ENCODE results near the gene PCDHB14.
A peak's percentile ranks its signal among the peaks of the same experiment; 100 is the strongest.
"Not testable (repeated sequence)": the region's sequence is repeated elsewhere in the genome, so short reads cannot be mapped to it uniquely, and the experiment has no call there.

The PCDHB14 gene

DNA sequence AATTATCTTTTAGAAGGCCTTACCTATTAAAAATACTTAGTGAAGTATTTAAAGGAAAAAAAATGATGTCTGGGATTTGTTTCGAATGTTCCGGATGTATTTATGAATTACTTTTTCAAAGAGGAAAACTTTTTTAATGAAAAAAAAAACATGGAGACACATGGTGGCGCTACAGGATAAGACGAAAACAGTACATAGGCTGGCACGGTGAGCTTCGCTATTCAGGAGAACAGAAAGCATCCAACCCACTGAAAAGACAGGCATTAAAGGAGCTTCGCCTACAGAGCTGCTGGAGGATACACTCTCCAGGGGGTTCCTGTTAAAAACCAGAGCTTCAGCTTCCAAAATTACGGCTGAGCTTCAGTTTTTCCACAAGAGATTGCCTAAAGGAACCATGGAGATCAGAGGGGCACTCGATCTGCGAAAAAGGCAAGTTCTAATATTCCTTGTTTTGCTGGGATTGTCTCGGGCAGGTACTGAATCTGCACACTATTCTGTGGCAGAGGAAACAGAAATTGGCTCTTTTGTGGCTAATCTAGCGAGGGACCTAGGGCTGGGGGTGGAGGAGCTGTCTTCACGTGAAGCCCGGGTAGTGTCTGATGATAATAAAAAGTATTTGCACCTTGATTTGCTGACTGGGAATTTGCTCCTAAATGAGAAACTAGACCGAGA is at the start of gene PCDHB14:
Gene PCDHB14 (plus strand): TSS at position 232 of the 672 bp plus-strand sequence. CDS start 163 bp downstream, at position 395.
- no peak for DNase-seq

DNA sequence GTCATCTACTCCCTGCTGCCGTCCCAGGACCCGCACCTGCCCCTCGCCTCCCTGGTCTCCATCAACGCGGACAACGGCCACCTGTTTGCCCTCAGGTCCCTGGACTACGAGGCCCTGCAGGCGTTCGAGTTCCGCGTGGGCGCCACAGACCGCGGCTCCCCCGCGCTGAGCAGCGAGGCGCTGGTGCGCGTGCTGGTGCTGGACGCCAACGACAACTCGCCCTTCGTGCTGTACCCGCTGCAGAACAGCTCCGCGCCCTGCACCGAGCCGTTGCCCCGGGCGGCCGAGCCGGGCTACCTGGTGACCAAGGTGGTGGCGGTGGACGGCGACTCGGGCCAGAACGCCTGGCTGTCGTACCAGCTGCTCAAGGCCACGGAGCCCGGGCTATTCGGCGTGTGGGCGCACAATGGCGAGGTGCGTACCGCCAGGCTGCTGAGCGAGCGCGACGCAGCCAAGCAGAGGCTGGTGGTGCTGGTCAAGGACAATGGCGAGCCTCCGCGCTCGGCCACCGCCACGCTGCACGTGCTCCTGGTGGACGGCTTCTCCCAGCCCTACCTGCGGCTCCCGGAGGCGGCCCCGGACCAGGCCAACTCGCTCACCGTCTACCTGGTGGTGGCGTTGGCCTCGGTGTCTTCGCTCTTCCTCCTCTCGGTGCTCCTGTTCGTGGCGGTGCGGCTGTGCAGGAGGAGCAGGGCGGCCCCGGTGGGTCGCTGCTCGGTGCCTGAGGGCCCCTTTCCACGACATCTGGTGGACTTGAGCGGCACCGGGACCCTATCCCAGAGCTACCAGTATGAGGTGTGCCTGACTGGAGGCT is 48.6 kb upstream of the PCDHB14 start:
- DNase-seq: not testable (repeated sequence)

DNA sequence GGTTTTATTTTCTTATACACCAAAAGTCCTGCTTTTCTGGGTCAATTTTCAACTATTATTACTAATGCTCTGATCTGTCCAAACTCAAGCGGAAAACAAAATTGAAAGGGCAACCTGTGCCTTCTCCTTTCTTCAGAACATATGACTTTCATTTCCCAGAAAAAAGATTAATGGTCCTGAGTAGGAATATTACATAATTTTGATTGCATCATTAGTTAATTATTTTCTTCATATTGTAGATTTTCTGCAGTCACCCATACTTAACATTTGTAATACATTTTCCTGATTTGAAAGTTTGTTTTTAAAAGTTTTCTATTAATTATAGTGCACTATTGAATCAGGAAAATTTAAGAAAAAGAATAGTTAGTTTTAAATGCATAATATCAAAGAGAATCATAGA is 47.2 kb upstream of the PCDHB14 start:
- no peak for DNase-seq

DNA sequence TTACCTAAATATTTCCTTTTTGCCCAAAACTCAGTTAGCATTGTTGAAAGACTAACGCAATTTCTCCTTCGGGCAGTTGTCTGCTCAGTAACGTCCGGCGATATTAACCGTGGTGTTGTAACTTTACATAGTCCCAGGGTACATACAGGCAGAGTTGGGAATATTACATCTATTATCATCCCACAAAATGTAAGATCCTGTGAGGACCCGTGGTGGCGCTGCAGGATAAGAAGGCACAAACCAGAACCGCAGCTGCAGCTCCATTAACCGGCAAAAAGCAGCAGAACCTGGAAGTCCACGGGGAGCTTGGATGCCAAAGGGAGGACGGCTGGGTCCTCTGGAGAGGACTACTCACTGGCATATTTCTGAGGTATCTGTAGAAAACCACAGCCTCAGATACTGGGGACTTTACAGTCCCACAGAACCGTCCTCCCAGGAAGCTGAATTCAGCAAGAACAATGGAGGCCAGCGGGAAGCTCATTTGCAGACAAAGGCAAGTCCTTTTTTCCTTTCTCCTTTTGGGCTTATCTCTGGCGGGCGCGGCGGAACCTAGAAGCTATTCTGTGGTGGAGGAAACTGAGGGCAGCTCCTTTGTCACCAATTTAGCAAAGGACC is 45.5 kb upstream of the PCDHB14 start, which contains the start of gene PCDHB8:
Gene PCDHB8 (plus strand): TSS at position 214 of the 615 bp plus-strand sequence. CDS start 245 bp downstream, at position 459.
- not testable (repeated sequence) for DNase-seq

DNA sequence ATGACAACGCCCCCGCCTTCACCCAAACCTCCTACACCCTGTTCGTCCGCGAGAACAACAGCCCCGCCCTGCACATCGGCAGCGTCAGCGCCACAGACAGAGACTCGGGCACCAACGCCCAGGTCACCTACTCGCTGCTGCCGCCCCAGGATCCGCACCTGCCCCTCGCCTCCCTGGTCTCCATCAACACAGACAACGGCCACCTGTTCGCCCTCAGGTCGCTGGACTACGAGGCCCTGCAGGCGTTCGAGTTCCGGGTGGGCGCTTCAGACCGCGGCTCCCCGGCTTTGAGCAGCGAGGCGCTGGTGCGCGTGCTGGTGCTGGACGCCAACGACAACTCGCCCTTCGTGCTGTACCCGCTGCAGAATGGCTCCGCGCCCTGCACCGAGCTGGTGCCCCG is 43.8 kb upstream of the PCDHB14 start:
- not testable (repeated sequence) for DNase-seq

DNA sequence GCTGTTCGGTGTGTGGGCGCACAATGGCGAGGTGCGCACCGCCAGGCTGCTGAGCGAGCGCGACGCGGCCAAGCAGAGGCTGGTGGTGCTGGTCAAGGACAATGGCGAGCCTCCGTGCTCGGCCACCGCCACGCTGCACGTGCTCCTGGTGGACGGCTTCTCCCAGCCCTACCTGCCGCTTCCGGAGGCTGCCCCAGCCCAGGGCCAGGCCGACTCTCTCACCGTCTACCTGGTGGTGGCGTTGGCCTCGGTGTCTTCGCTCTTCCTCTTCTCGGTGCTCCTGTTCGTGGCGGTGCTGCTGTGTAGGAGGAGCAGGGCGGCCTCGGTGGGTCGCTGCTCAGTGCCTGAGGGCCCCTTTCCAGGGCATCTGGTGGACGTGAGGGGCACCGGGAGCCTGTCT is 43.3 kb upstream of the PCDHB14 start:
- not testable (repeated sequence) for DNase-seq

DNA sequence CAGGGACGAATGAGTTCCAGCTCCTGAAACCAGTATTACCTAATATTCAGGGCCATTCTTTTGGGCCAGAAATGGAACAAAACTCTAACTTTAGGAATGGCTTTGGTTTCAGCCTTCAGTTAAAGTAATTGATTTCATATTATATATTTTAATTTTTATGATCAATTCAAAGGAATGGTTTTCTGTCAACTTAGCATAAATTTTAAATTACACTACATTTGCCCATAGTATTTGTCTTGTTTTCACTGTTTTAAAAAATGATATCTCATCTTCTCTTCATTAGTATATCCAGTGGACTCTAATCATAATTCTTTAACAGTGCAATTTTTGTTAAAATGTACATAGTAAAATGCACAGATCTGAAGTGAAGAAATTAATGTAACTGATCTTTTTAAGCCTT is 42.8 kb upstream of the PCDHB14 start:
- DNase-seq: no peak

DNA sequence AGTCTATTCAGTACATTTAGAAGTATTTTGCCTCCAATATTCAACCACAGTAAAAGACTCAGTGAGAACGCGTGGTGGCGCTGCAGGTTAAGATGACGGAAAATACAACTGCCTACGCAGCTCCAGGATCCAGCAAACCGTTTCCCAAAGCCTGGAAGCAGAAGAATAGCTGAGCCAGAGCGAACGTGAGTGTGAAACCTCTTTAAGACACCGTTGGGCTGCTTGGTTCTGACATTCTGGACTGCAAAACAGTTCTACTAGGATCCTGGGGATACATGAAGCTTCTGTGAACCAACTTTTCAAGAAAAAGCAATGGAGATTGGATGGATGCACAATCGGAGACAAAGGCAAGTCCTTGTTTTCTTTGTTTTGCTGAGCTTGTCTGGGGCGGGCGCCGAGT is 40.9 kb upstream of the PCDHB14 start, which contains the start of gene PCDHB16:
Gene PCDHB16 (plus strand): TSS at position 140 of the 400 bp plus-strand sequence. CDS start 173 bp downstream, at position 313.
- no peak for DNase-seq

DNA sequence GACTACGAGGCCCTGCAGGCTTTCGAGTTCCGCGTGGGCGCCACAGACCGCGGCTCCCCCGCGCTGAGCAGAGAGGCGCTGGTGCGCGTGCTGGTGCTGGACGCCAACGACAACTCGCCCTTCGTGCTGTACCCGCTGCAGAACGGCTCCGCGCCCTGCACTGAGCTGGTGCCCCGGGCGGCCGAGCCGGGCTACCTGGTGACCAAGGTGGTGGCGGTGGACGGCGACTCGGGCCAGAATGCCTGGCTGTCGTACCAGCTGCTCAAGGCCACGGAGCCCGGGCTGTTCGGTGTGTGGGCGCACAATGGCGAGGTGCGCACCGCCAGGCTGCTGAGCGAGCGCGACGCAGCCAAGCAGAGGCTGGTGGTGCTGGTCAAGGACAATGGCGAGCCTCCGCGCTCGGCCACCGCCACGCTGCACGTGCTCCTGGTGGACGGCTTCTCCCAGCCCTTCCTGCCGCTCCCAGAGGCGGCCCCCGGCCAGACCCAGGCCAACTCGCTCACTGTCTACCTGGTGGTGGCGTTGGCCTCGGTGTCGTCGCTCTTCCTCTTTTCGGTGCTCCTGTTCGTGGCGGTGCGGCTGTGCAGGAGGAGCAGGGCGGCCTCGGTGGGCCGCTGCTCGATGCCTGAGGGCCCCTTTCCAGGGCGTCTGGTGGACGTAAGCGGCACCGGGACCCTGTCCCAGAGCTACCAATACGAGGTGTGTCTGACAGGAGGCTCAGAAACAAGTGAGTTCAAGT is 38.9 kb upstream of the PCDHB14 start:
- DNase-seq: not testable (repeated sequence)

DNA sequence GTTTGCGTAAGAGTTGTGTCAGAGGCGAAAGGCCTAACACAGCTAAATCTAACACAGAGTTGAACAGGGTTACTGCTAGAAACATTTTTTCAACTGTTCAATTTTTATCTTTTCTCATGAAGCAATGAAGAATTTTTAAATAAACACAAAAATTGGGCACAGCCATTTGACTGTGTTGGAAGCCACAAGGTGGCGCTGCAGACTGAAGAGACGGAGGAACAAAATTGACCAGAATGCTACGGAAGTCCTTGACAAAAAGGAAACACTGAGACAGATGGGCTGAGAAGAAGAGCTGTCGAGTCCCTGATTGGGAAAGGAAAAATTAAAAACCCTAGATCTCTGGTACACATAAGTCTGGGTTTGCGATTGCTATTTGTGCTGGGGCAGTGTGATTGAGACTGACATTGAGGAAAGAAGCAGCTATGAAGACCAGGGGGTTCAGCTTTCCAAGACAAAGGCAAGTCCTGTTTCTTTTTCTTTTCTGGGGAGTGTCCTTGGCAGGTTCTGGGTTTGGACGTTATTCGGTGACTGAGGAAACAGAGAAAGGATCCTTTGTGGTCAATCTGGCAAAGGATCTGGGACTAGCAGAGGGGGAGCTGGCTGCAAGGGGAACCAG is 36.1 kb upstream of the PCDHB14 start, which contains the start of gene PCDHB9:
Gene PCDHB9 (plus strand): TSS at position 265 of the 616 bp plus-strand sequence. CDS start 158 bp downstream, at position 423.
- peak; percentile 37 for DNase-seq

DNA sequence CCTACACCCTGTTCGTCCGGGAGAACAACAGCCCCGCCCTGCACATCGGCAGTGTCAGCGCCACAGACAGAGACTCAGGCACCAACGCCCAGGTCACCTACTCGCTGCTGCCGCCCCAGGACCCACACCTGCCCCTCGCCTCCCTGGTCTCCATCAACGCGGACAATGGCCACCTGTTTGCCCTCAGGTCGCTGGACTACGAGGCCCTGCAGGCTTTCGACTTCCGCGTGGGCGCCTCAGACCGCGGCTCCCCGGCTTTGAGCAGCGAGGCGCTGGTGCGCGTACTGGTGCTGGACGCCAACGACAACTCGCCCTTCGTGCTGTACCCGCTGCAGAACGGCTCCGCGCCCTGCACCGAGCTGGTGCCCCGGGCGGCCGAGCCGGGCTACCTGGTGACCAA is 34.5 kb upstream of the PCDHB14 start:
- DNase-seq: not testable (repeated sequence)

DNA sequence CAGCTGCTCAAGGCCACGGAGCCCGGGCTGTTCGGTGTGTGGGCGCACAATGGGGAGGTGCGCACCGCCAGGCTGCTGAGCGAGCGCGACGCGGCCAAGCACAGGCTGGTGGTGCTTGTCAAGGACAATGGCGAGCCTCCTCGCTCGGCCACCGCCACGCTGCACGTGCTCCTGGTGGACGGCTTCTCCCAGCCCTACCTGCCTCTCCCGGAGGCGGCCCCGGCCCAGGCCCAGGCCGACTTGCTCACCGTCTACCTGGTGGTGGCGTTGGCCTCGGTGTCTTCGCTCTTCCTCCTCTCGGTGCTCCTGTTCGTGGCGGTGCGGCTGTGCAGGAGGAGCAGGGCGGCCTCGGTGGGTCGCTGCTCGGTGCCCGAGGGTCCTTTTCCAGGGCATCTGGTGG is 34.0 kb upstream of the PCDHB14 start:
- not testable (repeated sequence) for DNase-seq

DNA sequence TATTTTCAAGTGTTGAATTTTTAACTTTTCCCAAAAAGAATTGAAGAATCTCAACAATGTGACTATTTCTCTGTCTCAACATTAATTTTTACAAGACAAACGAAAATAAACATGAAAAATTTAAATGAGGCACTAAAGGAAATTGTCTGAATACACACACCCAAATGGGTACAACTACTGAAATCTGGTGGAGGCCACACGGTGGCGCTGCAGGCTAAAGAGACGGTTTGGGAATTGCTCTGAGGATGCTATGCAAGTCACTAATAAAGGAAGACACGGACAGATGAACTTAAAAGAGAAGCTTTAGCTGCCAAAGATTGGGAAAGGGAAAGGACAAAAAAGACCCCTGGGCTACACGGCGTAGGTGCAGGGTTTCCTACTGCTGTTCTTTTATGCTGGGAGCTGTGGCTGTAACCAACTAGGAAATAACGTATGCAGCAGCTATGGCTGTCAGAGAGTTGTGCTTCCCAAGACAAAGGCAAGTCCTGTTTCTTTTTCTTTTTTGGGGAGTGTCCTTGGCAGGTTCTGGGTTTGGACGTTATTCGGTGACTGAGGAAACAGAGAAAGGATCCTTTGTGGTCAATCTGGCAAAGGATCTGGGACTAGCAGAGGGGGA is 30.9 kb upstream of the PCDHB14 start, which contains the start of gene PCDHB10:
Gene PCDHB10 (plus strand): TSS at position 244 of the 616 bp plus-strand sequence. CDS start 200 bp downstream, at position 444.
- DNase-seq: peak; percentile 33

DNA sequence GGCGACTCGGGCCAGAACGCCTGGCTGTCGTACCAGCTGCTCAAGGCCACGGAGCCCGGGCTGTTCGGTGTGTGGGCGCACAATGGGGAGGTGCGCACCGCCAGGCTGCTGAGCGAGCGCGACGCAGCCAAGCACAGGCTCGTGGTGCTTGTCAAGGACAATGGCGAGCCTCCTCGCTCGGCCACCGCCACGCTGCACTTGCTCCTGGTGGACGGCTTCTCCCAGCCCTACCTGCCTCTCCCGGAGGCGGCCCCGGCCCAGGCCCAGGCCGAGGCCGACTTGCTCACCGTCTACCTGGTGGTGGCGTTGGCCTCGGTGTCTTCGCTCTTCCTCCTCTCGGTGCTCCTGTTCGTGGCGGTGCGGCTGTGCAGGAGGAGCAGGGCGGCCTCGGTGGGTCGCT is 28.8 kb upstream of the PCDHB14 start:
- not testable (repeated sequence) for DNase-seq

DNA sequence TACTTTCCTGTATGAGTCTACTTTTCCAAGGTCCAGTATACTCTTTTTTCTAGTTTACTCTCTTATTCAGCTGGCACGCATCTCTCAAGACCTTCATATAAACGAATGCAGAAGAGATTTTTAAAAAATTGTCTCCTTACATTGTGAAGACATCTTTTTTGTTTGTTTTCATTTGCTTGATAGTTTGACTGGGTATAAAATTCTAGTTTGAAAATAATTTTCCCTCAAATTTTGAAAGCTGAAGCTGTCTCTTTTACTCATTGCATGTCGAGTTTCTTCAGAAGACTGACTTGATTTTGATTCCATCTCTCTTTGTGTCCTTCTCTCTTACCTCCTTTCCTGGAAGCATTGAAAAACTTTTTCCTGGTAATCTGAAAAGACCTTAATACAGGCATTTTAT is 26.8 kb upstream of the PCDHB14 start:
- DNase-seq: no peak

DNA sequence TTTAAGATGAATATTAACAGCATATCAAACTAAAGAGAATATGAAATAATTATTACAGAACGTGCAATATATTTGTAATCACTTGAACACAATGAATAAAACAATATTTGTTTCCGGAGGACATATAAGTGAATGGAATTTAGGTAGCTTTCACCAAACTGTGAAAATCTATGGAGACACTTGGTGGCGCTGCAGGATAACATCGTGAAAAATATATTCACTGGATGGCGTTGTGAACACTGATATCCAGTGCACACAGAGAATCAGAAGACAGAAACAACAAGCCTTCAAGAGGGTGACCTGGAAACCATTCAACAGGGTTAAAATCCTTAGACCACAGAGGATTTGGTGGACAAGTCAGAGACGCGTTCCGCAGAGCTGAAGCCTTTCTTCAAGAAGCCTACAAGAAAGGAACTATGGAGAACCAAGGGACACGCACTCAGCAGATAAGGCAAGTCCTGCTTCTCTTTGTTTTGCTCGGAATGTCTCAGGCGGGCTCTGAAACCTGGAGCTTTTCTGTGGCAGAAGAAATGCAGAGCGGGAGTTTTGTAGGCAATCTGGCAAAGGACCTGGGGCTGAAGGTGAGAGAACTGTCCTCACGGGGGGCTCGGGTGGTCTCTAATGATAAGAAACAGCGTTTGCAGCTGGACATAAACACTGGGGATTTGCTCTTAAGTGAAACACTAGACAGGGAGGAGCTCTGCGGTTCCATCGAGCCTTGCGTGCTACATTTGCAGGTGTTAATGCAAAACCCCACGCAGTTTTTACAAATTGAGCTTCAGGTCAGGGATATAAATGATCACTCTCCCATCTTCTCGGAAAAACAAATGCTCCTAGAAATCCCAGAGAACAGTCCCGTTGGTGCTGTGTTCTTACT is 23.5 kb upstream of the PCDHB14 start, which contains the start of gene PCDHB11:
Gene PCDHB11 (plus strand): TSS at position 269 of the 877 bp plus-strand sequence. CDS start 148 bp downstream, at position 417.
- DNase-seq: no peak

DNA sequence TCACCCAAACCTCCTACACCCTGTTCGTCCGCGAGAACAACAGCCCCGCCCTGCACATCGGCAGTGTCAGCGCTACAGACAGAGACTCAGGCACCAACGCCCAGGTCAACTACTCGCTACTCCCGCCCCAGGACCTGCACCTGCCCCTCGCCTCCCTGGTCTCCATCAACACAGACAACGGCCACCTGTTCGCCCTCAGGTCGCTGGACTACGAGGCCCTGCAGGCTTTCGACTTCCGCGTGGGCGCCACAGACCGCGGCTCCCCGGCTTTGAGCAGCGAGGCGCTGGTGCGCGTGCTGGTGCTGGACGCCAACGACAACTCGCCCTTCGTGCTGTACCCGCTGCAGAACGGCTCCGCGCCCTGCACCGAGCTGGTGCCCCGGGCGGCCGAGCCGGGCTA is 22.0 kb upstream of the PCDHB14 start:
- DNase-seq: not testable (repeated sequence)

DNA sequence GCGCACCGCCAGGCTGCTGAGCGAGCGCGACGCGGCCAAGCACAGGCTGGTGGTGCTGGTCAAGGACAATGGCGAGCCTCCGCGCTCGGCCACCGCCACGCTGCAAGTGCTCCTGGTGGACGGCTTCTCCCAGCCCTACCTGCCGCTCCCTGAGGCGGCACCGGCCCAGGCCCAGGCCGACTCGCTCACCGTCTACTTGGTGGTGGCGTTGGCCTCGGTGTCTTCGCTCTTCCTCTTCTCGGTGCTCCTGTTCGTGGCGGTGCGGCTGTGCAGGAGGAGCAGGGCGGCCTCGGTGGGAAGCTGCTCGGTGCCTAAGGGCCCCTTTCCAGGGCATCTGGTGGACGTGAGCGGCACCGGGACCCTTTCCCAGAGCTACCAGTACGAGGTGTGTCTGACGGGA is 21.5 kb upstream of the PCDHB14 start:
- not testable (repeated sequence) for DNase-seq

DNA sequence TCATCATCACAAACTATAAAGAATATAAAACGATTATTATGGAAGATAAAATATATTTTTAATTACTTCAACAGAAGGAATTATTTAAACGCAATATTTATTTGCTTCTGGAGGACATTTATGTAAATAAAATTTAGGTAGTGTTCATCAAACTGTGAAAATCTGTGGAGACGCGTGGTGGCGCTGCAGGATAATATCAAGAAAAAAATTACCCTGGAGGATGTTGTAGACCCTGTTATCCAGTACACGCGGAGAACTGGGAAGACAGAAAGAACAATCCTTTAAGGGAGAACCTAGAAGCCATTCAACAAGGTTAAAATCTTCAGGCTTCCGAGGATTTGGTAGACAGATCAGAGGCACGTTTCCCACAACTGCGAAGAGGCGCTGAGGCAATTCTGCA is 14.7 kb upstream of the PCDHB14 start, which contains the start of gene PCDHB12:
Gene PCDHB12 (plus strand): TSS at position 242 of the 400 bp plus-strand sequence. CDS start 189 bp downstream, outside the sequence.
- DNase-seq: no peak

DNA sequence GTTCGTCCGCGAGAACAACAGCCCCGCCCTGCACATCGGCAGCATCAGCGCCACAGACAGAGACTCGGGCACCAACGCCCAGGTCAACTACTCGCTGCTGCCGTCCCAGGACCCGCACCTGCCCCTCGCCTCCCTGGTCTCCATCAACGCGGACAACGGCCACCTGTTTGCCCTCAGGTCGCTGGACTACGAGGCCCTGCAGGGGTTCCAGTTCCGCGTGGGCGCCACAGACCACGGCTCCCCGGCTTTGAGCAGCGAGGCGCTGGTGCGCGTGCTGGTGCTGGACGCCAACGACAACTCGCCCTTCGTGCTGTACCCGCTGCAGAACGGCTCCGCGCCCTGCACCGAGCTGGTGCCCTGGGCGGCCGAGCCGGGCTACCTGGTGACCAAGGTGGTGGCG is 12.9 kb upstream of the PCDHB14 start:
- not testable (repeated sequence) for DNase-seq

Data from activated naive CD4-positive, alpha-beta T cell treated with Interleukin-2 at 50 U/mL for 16 hours (primary cell).